ENCODE results near the gene PHF8. TPM values are rescaled to one million over a fixed set of nuclear protein-coding genes. Genes with fewer than 3 reads are reported as not detected.

The PHF8 gene
- total and polyA plus RNA-seq, 12 donors = 6.1 to 73.5 (median 20.0) TPM

GRCh38 chrX:54089191-54089590 lies 44.9 kb upstream of the PHF8 start:
- H3K4me3 ChIP-seq = no peak overlapping the region
- TF ChIP-seq CTCF (IDR thresholded peaks at IDR 0.05) = no peak
- TF ChIP-seq POLR2A (IDR thresholded peaks at IDR 0.05) = no peak
- no peak overlapping the region for H3K27ac ChIP-seq
- no peaks in the 10 kb centered on the region for H3K4me1 ChIP-seq (replicated peaks in 1 of 2)
- peaks cover 0 to 5% of the 10 kb centered on the region in 2 donors for H3K36me3 ChIP-seq (replicated peaks in 1 of 2)
- no peaks in the 10 kb centered on the region for H3K9me3 ChIP-seq (replicated peaks in 1 of 3)
- intact Hi-C loops (cut with DNase I) = no loop called here
- DNase-seq = no peak
- peaks cover 7% of the 10 kb centered on the region for H3K27me3 ChIP-seq
- 74 to 94% (median 84%) methylated on average over 2 of the region's 2 CpGs for WGBS, 4 donors

- no peak overlapping the region for H3K4me3 ChIP-seq
- DNase-seq = peak in 1 of 7 donors; percentile 47
- intact Hi-C loops (cut with DNase I) = no loop called here
- peaks cover 0 to 5% of the 10 kb centered on the region in 2 donors for H3K36me3 ChIP-seq (replicated peaks in 1 of 2)
- no peaks in the 10 kb centered on the region for H3K9me3 ChIP-seq (replicated peaks in 1 of 3)
- TF ChIP-seq CTCF (IDR thresholded peaks at IDR 0.05) (no peak), POLR2A (IDR thresholded peaks at IDR 0.05) (no peak)
- peaks cover 7% of the 10 kb centered on the region for H3K27me3 ChIP-seq
- 74 to 100% (median 83%) methylated on average over 1 to 4 of the region's 4 CpGs for WGBS, 4 donors
- H3K27ac ChIP-seq = no peak overlapping the region
- H3K4me1 ChIP-seq (replicated peaks in 1 of 2) = no peaks in the 10 kb centered on the region
These were observed 43.4 kb upstream of the PHF8 start for GRCh38 chrX:54087661-54088060.

- Histone ChIP-seq H3K27ac (no peak overlapping the region), H3K36me3 (replicated peaks in 1 of 2) (peaks cover 0 to 5% of the 10 kb centered on the region in 2 donors), H3K9me3 (replicated peaks in 1 of 3) (no peaks in the 10 kb centered on the region), H3K4me1 (replicated peaks in 1 of 2) (no peaks in the 10 kb centered on the region), H3K4me3 (no peak overlapping the region), H3K27me3 (peaks cover 7% of the 10 kb centered on the region)
- intact Hi-C loops (cut with DNase I) = no loop called here
- TF ChIP-seq CTCF (IDR thresholded peaks at IDR 0.05) (no peak), POLR2A (IDR thresholded peaks at IDR 0.05) (no peak)
- DNase-seq = peak in 4 of 7 donors; percentile 11 to 60 (median 30)
- WGBS, 4 donors = 69 to 78% (median 72%) methylated on average over 5 to 6 of the region's 6 CpGs
These were observed 41.4 kb upstream of the PHF8 start for GRCh38 chrX:54085666-54086065.

GRCh38 chrX:54076903-54077302 lies 32.6 kb upstream of the PHF8 start:
- DNase-seq = peak in 1 of 7 donors; percentile 0
- no peaks in the 10 kb centered on the region for H3K9me3 ChIP-seq (replicated peaks in 1 of 3)
- no peaks in the 10 kb centered on the region for H3K4me1 ChIP-seq (replicated peaks in 1 of 2)
- 74 to 100% (median 90%) methylated on average over 1 to 2 of the region's 2 CpGs for WGBS, 4 donors
- no peaks in the 10 kb centered on the region for H3K36me3 ChIP-seq (replicated peaks in 1 of 2)
- TF ChIP-seq CTCF (IDR thresholded peaks at IDR 0.05) = no peak
- TF ChIP-seq POLR2A (IDR thresholded peaks at IDR 0.05) = no peak
- no peak overlapping the region for H3K4me3 ChIP-seq
- no peaks in the 10 kb centered on the region for H3K27me3 ChIP-seq
- no peak overlapping the region for H3K27ac ChIP-seq
- intact Hi-C loops (cut with DNase I) = no loop called here

All from adrenal gland (tissue), 12 donors.